HG02588 (cell line): ENCODE data around the gene GPNMB.

Source experiments
- ATAC-seq: cut with Tn5 transposase; IDR thresholded peaks from one replicate; pipeline ENCODE4 v1.9.1; 2021; ENCODE audit warnings: mild to moderate bottlenecking, moderate library complexity; ENCODE audit not compliant: unreplicated experiment

GPNMB gene

GRCh38 chr7:23228412-23228811, 18.2 kb upstream of the GPNMB start:
- ATAC-seq = no peak

- ATAC-seq = no peak
Observed at GRCh38 chr7:23230641-23231101, 15.9 kb upstream of the GPNMB start.

GRCh38 chr7:23232966-23233365, 13.6 kb upstream of the GPNMB start:
- ATAC-seq = no peak

- peak; percentile 97 for ATAC-seq
Observed at GRCh38 chr7:23234569-23235296, 11.8 kb upstream of the GPNMB start.

DNA sequence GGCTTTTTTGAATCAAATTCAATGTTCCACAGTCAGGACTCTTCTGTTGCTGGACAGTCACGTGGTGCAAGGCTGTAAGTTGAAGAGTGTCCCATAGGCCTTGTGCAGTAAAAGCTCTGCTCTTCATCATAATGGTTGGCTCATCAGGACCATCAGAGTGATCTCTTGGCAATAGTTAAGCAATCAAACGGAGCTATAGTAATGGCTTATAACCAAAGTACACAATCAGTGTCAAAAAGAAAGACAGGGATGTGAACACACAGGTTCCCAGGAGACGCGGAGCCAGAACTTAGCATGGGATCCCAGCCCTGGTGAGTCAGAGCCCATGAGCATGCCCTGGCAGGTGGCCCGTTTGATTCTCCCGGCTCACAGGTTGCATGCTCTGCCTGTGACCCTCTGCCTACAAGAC, 10.8 kb upstream of the GPNMB start:
- no peak for ATAC-seq

- ATAC-seq = no peak
Observed at GRCh38 chr7:23237000-23237399, 9.6 kb upstream of the GPNMB start.

GRCh38 chr7:23238983-23239652, 7.5 kb upstream of the GPNMB start:
- ATAC-seq = no peak

- no peak for ATAC-seq
Observed at GRCh38 chr7:23239698-23240097, 6.9 kb upstream of the GPNMB start.

DNA sequence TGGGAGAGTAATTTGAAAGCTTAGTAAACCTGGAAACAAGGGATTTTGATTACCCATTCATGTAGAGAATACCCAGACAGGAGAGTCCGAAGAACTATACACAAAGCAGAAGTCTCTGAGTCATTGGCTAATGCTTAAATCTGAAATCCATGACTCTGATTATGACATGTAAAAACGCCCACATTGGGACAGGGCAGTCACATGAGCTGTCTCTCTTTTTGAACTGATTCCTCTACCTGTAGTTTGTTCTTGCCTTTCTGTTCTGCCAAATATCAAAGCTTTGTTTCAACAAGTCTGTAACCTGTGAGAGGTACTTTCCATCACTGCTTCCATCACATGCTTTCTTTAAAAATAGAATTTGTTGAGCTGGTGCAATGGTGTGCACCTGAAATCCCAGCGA, 4.3 kb upstream of the GPNMB start:
- ATAC-seq = no peak

GRCh38 chr7:23242935-23243334, 3.6 kb upstream of the GPNMB start:
- no peak for ATAC-seq

DNA sequence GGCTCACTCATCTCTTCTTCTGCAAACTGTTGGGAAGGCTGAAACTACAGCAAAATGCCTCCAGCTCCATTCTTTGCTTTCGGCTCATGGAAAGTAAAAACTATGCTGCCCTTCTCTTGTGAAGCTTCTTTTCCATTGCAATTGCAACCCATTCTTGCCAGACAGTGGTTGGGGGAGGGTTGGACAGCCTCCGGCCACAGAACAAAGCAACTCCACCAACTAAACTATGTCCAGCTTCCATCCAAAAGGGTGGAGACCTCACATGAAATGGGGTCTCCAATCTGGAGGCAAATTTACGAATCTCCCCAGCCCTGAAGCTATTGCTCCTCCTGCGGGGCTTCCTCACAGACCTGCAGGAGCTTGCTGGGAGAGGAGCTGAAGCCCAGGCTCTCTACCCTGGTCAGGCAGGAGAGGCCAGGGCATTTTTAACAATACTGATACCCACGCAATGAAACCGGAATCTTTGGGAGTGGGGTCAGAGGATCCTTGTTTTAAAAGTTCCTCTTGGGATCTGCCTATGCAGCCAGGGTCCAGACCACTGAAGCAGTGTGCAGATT, 549 bp downstream of the GPNMB start:
- ATAC-seq = no peak

DNA sequence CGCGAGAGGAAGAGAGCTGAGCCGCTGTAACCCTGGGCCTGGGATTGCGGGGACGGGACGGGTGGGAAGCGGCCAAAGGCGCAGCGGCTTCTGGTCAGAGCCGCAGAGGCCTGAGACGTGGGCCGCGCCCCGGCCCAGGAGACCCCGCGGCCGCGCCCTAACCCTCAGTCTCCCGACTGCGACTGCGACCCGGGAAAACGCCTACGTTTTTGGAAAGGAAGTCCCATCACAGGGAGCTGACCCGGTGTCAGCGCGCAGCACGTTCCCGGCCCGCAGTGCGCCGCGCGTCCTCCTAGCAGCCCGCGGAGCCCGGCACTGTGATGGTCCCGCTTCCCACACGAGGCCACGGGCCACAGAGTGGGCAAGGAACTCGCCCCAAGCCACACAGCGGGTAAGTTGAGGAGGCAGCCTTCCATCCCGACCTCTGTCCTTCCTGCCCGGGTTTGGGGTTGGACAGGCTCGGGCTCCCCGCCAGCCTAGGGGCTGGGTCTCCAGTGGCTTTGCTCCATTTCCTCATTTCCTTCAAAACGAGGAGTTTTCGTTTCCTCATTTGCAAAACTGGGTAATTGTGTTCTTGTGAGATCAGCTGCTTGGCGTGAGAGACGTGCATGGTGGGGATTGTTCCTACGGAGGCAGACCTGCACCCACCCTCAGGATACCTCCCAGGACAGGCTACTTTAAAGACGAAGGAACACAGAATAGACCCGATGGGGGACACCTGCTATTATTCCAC, 1.2 kb downstream of the GPNMB start:
- no peak for ATAC-seq

GRCh38 chr7:23249486-23249885, 2.9 kb downstream of the GPNMB start:
- ATAC-seq = no peak

- no peak for ATAC-seq
Observed at GRCh38 chr7:23254051-23254681, 7.6 kb downstream of the GPNMB start.

DNA sequence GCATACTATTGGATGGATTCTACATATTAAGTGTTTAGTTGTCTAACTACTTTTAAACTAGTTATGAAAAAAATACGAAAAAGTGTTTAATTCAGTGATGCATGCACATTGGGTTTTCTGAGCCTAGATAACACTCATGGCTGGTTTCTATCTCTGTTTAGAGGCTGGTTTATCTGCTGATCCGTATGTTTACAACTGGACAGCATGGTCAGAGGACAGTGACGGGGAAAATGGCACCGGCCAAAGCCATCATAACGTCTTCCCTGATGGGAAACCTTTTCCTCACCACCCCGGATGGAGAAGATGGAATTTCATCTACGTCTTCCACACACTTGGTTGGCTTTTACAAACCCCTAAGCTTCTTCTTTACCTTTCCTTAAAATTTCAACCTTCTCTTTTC, 10.2 kb downstream of the GPNMB start:
- ATAC-seq = no peak

DNA sequence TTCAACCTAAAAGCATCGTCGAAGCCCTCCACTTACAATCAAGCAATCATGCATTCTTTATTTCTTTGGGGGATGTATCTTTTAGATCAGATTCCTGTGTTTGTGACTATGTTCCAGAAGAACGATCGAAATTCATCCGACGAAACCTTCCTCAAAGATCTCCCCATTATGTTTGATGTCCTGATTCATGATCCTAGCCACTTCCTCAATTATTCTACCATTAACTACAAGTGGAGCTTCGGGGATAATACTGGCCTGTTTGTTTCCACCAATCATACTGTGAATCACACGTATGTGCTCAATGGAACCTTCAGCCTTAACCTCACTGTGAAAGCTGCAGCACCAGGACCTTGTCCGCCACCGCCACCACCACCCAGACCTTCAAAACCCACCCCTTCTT, 13.8 kb downstream of the GPNMB start:
- ATAC-seq = no peak

GRCh38 chr7:23261843-23262452, 15.4 kb downstream of the GPNMB start:
- ATAC-seq = peak; percentile 73

- peak; percentile 56 for ATAC-seq
Observed at GRCh38 chr7:23264916-23265458, 18.4 kb downstream of the GPNMB start.

- ATAC-seq = no peak
Observed at GRCh38 chr7:23266918-23267317, 20.3 kb downstream of the GPNMB start.

- ATAC-seq = no peak
Observed at GRCh38 chr7:23267357-23267756, 20.8 kb downstream of the GPNMB start.
